Lower lobe of right lung (tissue), 2 donors: ENCODE measurements around the gene MRGPRX2. TPM values are rescaled to one million over a fixed set of nuclear protein-coding genes. Genes with fewer than 3 reads are reported as not detected.

Experiments
- ATAC-seq, 2 donors: fragments of 200-7000 bp; cut with Tn5 transposase; one replicate each; pipeline ENCODE4 v1.9.1; 2020 to 2022; ENCODE audit warnings: mild to moderate bottlenecking in 2 of 2, moderate library complexity in 2 of 2
- DNase-seq: peaks from one replicate; pipeline ENCODE4 v3.0.0-alpha.2; 2020
- H3K27ac ChIP-seq: fragments of 200-600 bp; one replicate; pipeline ENCODE4 v1.8.0; 2022
- H3K27me3 ChIP-seq: fragments of 200-600 bp; one replicate; pipeline ENCODE4 v1.8.0; 2022; ENCODE audit warnings: low read depth
- H3K36me3 ChIP-seq: fragments of 200-600 bp; one replicate; pipeline ENCODE4 v1.8.0; 2022; ENCODE audit warnings: mild to moderate bottlenecking
- H3K4me1 ChIP-seq: fragments of 200-600 bp; one replicate; pipeline ENCODE4 v1.8.0; 2022
- H3K4me3 ChIP-seq: fragments of 200-600 bp; one replicate; pipeline ENCODE4 v1.8.0; 2022; ENCODE audit warnings: mild to moderate bottlenecking
- H3K9me3 ChIP-seq: fragments of 200-600 bp; one replicate; pipeline ENCODE4 v1.8.0; 2022
- intact Hi-C: fragments of 100-400 bp; cut with DNase I; formaldehyde crosslinking; loops from one replicate; pipeline ENCODE4 v1.11.0; 2022
- total RNA-seq: library from RNA; stranded (reverse); fragmentation: NEBNext Ultra II Directional; extraction: Animal tissue kit (Norgen Biotek cat#: 25700); gene quantifications from one replicate; pipeline ENCODE4 v1.2.1, GENCODE V29; 2021
- TF ChIP-seq, protein P1 (sequence below): fragments of 200-600 bp; IDR thresholded peaks from one replicate; pipeline ENCODE4 v1.8.0; 2022; ENCODE audit warnings: antibody characterized with exemption, mild to moderate bottlenecking
- donor health status: DM: no; HTN: yes; CAD: no; lungs with severe emphysema.

MRGPRX2 gene
- total RNA-seq, 1 donor from 2014 or later: not detected

DNA sequence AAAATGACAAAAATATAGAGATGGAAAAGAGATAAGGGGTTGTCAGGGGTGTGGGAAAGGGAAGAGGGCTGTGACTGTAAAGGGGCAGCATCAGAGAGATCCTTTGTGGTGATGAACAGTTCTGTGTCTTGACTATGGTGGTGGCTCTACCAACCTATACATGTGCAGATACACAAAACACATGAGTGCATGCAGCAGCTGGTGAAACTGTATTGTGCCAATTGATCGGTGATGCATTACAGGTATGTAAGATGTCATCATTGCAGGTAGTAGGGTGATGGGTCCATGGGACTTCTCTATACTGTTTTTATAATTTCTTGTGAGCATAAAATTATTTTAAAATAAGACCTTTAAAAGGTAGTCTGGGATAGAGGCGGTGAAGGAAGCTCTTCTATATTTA is 32.3 kb upstream of the MRGPRX2 start:
- Histone ChIP-seq H3K36me3 (no peaks in the 10 kb centered on the region), H3K4me1 (no peaks in the 10 kb centered on the region), H3K27me3 (no peaks in the 10 kb centered on the region), H3K4me3 (no peak overlapping the region), H3K27ac (no peak overlapping the region), H3K9me3 (no peaks in the 10 kb centered on the region)
- intact Hi-C loops: no loop called here
- TF ChIP-seq, protein P1, sequence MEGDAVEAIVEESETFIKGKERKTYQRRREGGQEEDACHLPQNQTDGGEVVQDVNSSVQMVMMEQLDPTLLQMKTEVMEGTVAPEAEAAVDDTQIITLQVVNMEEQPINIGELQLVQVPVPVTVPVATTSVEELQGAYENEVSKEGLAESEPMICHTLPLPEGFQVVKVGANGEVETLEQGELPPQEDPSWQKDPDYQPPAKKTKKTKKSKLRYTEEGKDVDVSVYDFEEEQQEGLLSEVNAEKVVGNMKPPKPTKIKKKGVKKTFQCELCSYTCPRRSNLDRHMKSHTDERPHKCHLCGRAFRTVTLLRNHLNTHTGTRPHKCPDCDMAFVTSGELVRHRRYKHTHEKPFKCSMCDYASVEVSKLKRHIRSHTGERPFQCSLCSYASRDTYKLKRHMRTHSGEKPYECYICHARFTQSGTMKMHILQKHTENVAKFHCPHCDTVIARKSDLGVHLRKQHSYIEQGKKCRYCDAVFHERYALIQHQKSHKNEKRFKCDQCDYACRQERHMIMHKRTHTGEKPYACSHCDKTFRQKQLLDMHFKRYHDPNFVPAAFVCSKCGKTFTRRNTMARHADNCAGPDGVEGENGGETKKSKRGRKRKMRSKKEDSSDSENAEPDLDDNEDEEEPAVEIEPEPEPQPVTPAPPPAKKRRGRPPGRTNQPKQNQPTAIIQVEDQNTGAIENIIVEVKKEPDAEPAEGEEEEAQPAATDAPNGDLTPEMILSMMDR: no peak
- no peak for DNase-seq
- no peak for ATAC-seq

DNA sequence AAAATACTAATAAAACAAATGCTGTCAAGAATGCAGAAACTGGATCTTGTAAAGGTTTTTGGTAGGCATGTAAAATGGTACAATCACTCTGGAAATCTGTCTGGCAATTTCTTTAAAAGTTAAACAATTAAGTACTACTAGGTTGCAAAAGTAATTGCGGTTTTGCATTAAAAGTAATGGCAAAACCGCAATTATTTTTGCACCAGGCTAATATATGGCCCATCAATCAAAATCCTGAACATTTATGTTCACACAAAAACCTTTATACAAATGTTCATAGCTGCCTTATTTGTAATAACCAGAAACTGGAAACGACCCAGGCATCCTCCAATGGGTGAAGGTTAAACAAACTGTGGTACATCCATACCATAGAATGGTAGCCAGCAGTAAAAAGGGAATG is 31.8 kb upstream of the MRGPRX2 start:
- Histone ChIP-seq H3K4me3 (no peak overlapping the region), H3K27me3 (no peaks in the 10 kb centered on the region), H3K4me1 (no peaks in the 10 kb centered on the region), H3K9me3 (no peaks in the 10 kb centered on the region), H3K36me3 (no peaks in the 10 kb centered on the region), H3K27ac (no peak overlapping the region)
- intact Hi-C loops: no loop called here
- no peak for ATAC-seq
- no peak for DNase-seq
- TF ChIP-seq, protein P1: no peak

DNA sequence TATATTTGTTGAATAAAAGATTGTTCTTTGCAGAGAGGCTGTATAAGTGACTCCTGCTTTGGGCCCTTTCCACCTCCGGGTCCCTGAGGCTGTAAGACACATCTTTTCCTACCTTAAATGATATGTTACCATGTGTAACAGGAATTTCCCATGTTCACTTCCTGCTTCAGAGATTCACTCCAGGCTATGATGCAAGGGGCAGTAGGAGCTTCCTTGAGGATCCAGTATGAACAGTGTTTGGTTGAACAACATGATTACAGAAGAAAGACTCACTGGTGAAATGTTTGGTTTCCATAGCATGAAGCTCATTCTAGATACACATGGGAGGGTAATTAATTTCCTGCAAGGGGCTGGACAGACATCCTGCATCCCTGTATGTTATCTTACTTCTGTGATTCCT is 30.8 kb upstream of the MRGPRX2 start:
- DNase-seq: no peak
- no peaks in the 10 kb centered on the region for H3K9me3 ChIP-seq
- no peak overlapping the region for H3K4me3 ChIP-seq
- no peaks in the 10 kb centered on the region for H3K27me3 ChIP-seq
- H3K36me3 ChIP-seq: no peaks in the 10 kb centered on the region
- TF ChIP-seq, protein P1: no peak
- no peak overlapping the region for H3K27ac ChIP-seq
- no peak for ATAC-seq
- no peaks in the 10 kb centered on the region for H3K4me1 ChIP-seq
- intact Hi-C loops: no loop called here

DNA sequence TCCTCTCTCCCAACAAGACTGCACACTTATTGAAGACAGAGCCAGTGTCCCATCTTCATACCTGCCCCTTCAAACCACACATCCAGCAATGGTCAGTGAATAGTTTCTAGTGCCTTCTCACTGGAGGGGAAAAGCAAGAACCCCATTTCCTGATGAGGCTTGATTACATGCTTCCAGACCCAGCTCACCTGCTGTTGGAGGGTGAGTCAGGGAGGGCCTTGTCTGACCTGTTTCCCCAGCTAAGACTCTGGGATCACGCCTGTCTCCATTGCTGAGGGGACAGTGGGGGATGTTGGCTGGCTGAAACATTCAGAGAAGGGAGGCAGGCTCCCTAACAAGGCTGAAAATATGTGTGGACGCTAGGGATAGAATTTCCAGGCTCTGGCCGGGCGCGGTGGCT is 28.9 kb upstream of the MRGPRX2 start:
- no peak overlapping the region for H3K4me3 ChIP-seq
- H3K27me3 ChIP-seq: no peaks in the 10 kb centered on the region
- DNase-seq (no peak), ATAC-seq (no peak)
- no peaks in the 10 kb centered on the region for H3K9me3 ChIP-seq
- H3K27ac ChIP-seq: no peak overlapping the region
- H3K4me1 ChIP-seq: no peaks in the 10 kb centered on the region
- TF ChIP-seq, protein P1: no peak
- H3K36me3 ChIP-seq: no peaks in the 10 kb centered on the region
- intact Hi-C loops: no loop called here

DNA sequence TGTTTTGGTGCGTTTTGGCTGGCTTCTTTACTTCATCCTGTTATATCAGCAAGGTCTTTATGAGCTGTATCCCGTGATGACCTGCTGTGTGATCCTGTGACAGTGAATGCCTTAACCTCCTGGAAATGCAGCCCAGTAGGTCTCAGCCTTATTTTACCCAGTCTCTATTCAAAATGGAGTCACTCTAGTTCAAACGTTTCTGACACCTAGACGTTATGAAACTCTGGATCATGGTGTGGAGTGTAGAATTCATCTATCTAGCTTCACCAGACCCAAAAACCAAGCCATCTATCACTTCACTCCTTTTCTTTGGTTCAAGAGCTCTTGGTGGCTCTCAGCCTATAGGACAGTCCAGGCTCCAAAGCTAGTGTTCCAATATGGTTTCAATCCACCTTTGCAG is 28.3 kb upstream of the MRGPRX2 start:
- ATAC-seq: no peak
- H3K9me3 ChIP-seq: no peaks in the 10 kb centered on the region
- intact Hi-C loops: no loop called here

More for the DNA sequence above, 28.3 kb upstream of the MRGPRX2 start:
- TF ChIP-seq, protein P1: no peak
- H3K27ac ChIP-seq: no peak overlapping the region
- no peaks in the 10 kb centered on the region for H3K36me3 ChIP-seq
- H3K4me3 ChIP-seq: no peak overlapping the region
- DNase-seq: no peak
- H3K4me1 ChIP-seq: no peaks in the 10 kb centered on the region
- H3K27me3 ChIP-seq: no peaks in the 10 kb centered on the region
